Gastrocnemius medialis (tissue), 4 donors: ENCODE measurements around the gene MPHOSPH6. TPM values are rescaled to one million over a fixed set of nuclear protein-coding genes. Genes with fewer than 3 reads are reported as not detected.

Experiments
- ATAC-seq, 2 donors: fragments of 150-250 bp; one replicate each; pipeline ENCODE4 v1.9.1; 2016
- DNase-seq, 2 donors: peaks; one replicate each; pipeline ENCODE4 v3.0.0-alpha.2; 2019
- H3K27ac ChIP-seq, 4 donors: fragments of 200-600 bp; sonication (generic); 1 replicate in 1 of 4; 2 replicates in 3 of 4; pipeline ENCODE4 v1.5.1; 2016 to 2018; ENCODE audit warnings: mild to moderate bottlenecking in 2 of 4, moderate library complexity in 1 of 4
- H3K27me3 ChIP-seq, 3 donors: fragments of 200-600 bp; sonication (generic) in 2 of 3; 1 replicate in 1 of 3; 2 replicates in 2 of 3; pipeline versions ENCODE4 v1.5.1 to v1.6.0; 2016 to 2019; ENCODE audit warnings: mild to moderate bottlenecking in 1 of 3, moderate library complexity in 1 of 3
- H3K36me3 ChIP-seq, 2 donors: fragments of 200-600 bp; sonication (generic) in 1 of 2; one replicate each; pipeline ENCODE4 v1.5.1; 2017 to 2018
- H3K4me1 ChIP-seq, 2 donors: fragments of 200-600 bp; sonication (generic) in 1 of 2; one replicate each; pipeline ENCODE4 v1.5.1; 2016 to 2017; ENCODE audit warnings: mild to moderate bottlenecking in 2 of 2
- H3K4me3 ChIP-seq, 4 donors: fragments of 200-600 bp; sonication (generic) in 3 of 4; 1 replicate in 1 of 4; 2 replicates in 3 of 4; pipeline ENCODE4 v1.5.1; 2016 to 2019; ENCODE audit warnings: mild to moderate bottlenecking in 2 of 4
- H3K9me3 ChIP-seq, 3 donors: fragments of 200-600 bp; sonication (generic) in 2 of 3; 1 replicate in 1 of 3; 2 replicates in 2 of 3; pipeline ENCODE4 v1.5.1; 2016 to 2019
- CTCF ChIP-seq, 5 experiments: fragments of 450-650 bp in 3 of 5; fragments of 200-600 bp in 2 of 5; sonication (generic) in 2 of 5; IDR thresholded peaks in 4 of 5; conservative IDR thresholded peaks in 1 of 5; 1 replicate in 4 of 5; 2 replicates in 1 of 5; pipeline ENCODE4 v1.5.1; 2016 to 2019; ENCODE audit warnings: antibody characterized with exemption in 5 of 5, mild to moderate bottlenecking in 3 of 5, moderate library complexity in 3 of 5
- POLR2A ChIP-seq, 2 donors: fragments of 450-650 bp; IDR thresholded peaks; one replicate each; pipeline ENCODE4 v1.6.1; 2017; ENCODE audit warnings: antibody characterized with exemption in 2 of 2, mild to moderate bottlenecking in 2 of 2, moderate library complexity in 2 of 2
- in situ Hi-C, 4 donors: fragments of 200-750 bp; cut with MboI; loops; one replicate each; pipeline versions ENCODE4 v1.15.0 to v1.8.0; 2017; ENCODE audit warnings: low sequenced_read_pairs in 4 of 4
- intact Hi-C: fragments of 100-400 bp; cut with DNase I; formaldehyde crosslinking; loops from one replicate; pipeline ENCODE4 v1.15.1; 2023; ENCODE audit warnings: low total_unique reads
- total RNA-seq, 4 donors: library from RNA; depleted of rRNA; stranded (reverse); fragments of >200 nt; gene quantifications; one replicate each; pipeline versions ENCODE4 v1.1.0 to v1.2.3, GENCODE V29; 2016

The MPHOSPH6 gene
- total RNA-seq, 4 donors from 2014 or later = 6.1 to 12.0 (median 9.3) TPM

GRCh38 chr16:82108774-82109173 is 61.2 kb downstream of the MPHOSPH6 start:
- H3K4me1 ChIP-seq = no peaks in the 10 kb centered on the region
- no peak overlapping the region for H3K4me3 ChIP-seq
- no peaks in the 10 kb centered on the region for H3K9me3 ChIP-seq
- no peaks in the 10 kb centered on the region for H3K27me3 ChIP-seq
- no peaks in the 10 kb centered on the region for H3K36me3 ChIP-seq
- in situ Hi-C loops (loop anchor here in 1 of 4 donors (25.0 kb wide), 1 partner anchor 96 kb away; the partner anchor contains the start of gene SDR42E1), intact Hi-C loops (no loop called here)
- no peak overlapping the region for H3K27ac ChIP-seq
- DNase-seq (no peak), ATAC-seq (no peak)
- TF ChIP-seq POLR2A (IDR thresholded peaks at IDR 0.05) = no peak
- no peak for TF ChIP-seq CTCF (IDR thresholded peaks at IDR 0.05 in 4 of 5, conservative IDR thresholded peaks at IDR 0.05 in 1 of 5)

- ATAC-seq (no peak), DNase-seq (no peak)
- H3K27ac ChIP-seq = no peak overlapping the region
- no peaks in the 10 kb centered on the region for H3K9me3 ChIP-seq
- intact Hi-C loops (no loop called here), in situ Hi-C loops (loop anchor here in 1 of 4 donors (25.0 kb wide), 1 partner anchor 96 kb away; the partner anchor contains the start of gene SDR42E1)
- no peaks in the 10 kb centered on the region for H3K36me3 ChIP-seq
- TF ChIP-seq POLR2A (IDR thresholded peaks at IDR 0.05) (no peak), CTCF (IDR thresholded peaks at IDR 0.05 in 4 of 5, conservative IDR thresholded peaks at IDR 0.05 in 1 of 5) (no peak)
- H3K4me3 ChIP-seq = no peak overlapping the region
- H3K4me1 ChIP-seq = no peaks in the 10 kb centered on the region
- H3K27me3 ChIP-seq = no peaks in the 10 kb centered on the region
These were observed 61.9 kb downstream of the MPHOSPH6 start for GRCh38 chr16:82108100-82108499.

GRCh38 chr16:82105107-82105506 is 64.9 kb downstream of the MPHOSPH6 start:
- no peaks in the 10 kb centered on the region for H3K9me3 ChIP-seq
- H3K4me1 ChIP-seq = no peaks in the 10 kb centered on the region
- TF ChIP-seq POLR2A (IDR thresholded peaks at IDR 0.05) (no peak), CTCF (IDR thresholded peaks at IDR 0.05 in 4 of 5, conservative IDR thresholded peaks at IDR 0.05 in 1 of 5) (no peak)
- H3K27me3 ChIP-seq = no peaks in the 10 kb centered on the region
- intact Hi-C loops = no loop called here
- DNase-seq = no peak
- no peak overlapping the region for H3K27ac ChIP-seq
- ATAC-seq = no peak
- in situ Hi-C loops = loop anchor here in 1 of 4 donors (25.0 kb wide), 1 partner anchor 93 kb away; the partner anchor contains the start of gene SDR42E1
- H3K36me3 ChIP-seq = no peaks in the 10 kb centered on the region
- H3K4me3 ChIP-seq = no peak overlapping the region

Other genes starting within 250 kb of the MPHOSPH6 start
- gene SDR42E1, start 158.8 kb downstream of the MPHOSPH6 start, total RNA-seq = under 1 TPM in 1 of 4 donors, not detected in 3; 0.02 TPM
- under 1 TPM in 2 of 4 donors, not detected in 2; 0.22 to 0.29 TPM for gene HSD17B2, start 135.0 kb downstream of the MPHOSPH6 start, total RNA-seq